HEK293 (cell line): ENCODE data around the gene ROM1.
"Not testable (repeated sequence)": the region's sequence is repeated elsewhere in the genome, so short reads cannot be mapped to it uniquely, and the experiment has no call there.

Experiments used
- CTCF ChIA-PET: fragments of 350-600 bp; formaldehyde crosslinking; extraction: SDS; loops from one replicate; lab custom pipeline; 2021; ENCODE audit warnings: antibody characterized with exemption; lab: Yijun Ruan, JAX
- POLR2A ChIA-PET: fragments of 300-600 bp; formaldehyde crosslinking; extraction: SDS; loops from one replicate; lab custom pipeline; 2020; ENCODE audit warnings: antibody characterized with exemption, inconsistent platforms; lab: Yijun Ruan, JAX
- H3K27ac ChIP-seq: fragments of 200-500 bp; sonication (Bioruptor generic); 2 replicates; pipeline ENCODE4 v1.5.1; 2014; ENCODE audit warnings: low read depth, low read length, control low read depth, inconsistent platforms; ENCODE audit errors: extremely low read depth
- H3K36me3 ChIP-seq, 2 experiments: fragments of 200-500 bp in 1 of 2; sonication (Bioruptor generic) in 1 of 2; 1 replicate in 1 of 2; 2 replicates in 1 of 2; pipeline ENCODE4 v1.5.1; 2014 to 2017; ENCODE audit warnings: inconsistent platforms in 2 of 2, low read length in 2 of 2; ENCODE audit not compliant: control insufficient read depth in 2 of 2, insufficient read depth in 1 of 2
- H3K4me1 ChIP-seq: fragments of 200-500 bp; sonication (Bioruptor generic); 2 replicates; pipeline ENCODE4 v1.5.1; 2014; ENCODE audit warnings: mild to moderate bottlenecking, low read length, inconsistent platforms; ENCODE audit not compliant: control insufficient read depth, insufficient read depth
- H3K4me3 ChIP-seq: 2 replicates; pipeline ENCODE4 v1.5.1; 2011; ENCODE audit warnings: low read depth, mild to moderate bottlenecking, control low read depth, low read length, moderate library complexity
- H3K9me3 ChIP-seq: fragments of 200-500 bp; sonication (Bioruptor generic); 2 replicates; pipeline ENCODE4 v1.5.1; 2014; ENCODE audit warnings: low read depth, low read length, inconsistent platforms; ENCODE audit not compliant: control insufficient read depth, insufficient read depth
- GLI2 ChIP-seq: fragments of 450-650 bp; formaldehyde crosslinking; IDR thresholded peaks from 2 replicates; pipeline ENCODE4; 2017; ENCODE audit warnings: missing biosample characterization, missing genetic modification characterization, low read depth, borderline replicate concordance
- MEIS1 ChIP-seq: sonication (generic); formaldehyde crosslinking; IDR thresholded peaks from 2 replicates; pipeline ENCODE4 v1.8.1; 2022; ENCODE audit warnings: missing genetic modification reagents, mild to moderate bottlenecking, borderline replicate concordance
- YY2 ChIP-seq: fragments of 450-650 bp; formaldehyde crosslinking; IDR thresholded peaks from 2 replicates; pipeline ENCODE4 v1.5.1; 2016; ENCODE audit warnings: missing biosample characterization, missing genetic modification characterization
- ZBTB11 ChIP-seq: fragments of 450-650 bp; formaldehyde crosslinking; conservative IDR thresholded peaks from 2 replicates; pipeline ENCODE4 v1.5.1; 2016; ENCODE audit warnings: low read depth, missing biosample characterization, missing genetic modification characterization
- ZIC2 ChIP-seq: fragments of 450-650 bp; formaldehyde crosslinking; IDR thresholded peaks from 2 replicates; pipeline ENCODE4 v1.5.1; 2016; ENCODE audit warnings: missing biosample characterization, missing genetic modification characterization
- ZNF121 ChIP-seq: fragments of 450-650 bp; formaldehyde crosslinking; IDR thresholded peaks from 2 replicates; pipeline ENCODE4 v1.5.1; 2016; ENCODE audit warnings: missing biosample characterization, missing genetic modification characterization
- ZNF248 ChIP-seq: fragments of 450-650 bp; formaldehyde crosslinking; IDR thresholded peaks from 2 replicates; pipeline ENCODE4 v1.5.1; 2017; ENCODE audit warnings: missing biosample characterization, missing genetic modification characterization
- ZNF311 ChIP-seq: fragments of 450-650 bp; formaldehyde crosslinking; IDR thresholded peaks from 2 replicates; pipeline ENCODE4 v1.5.1; 2017; ENCODE audit warnings: missing biosample characterization, missing genetic modification characterization, borderline replicate concordance
- ZNF335 ChIP-seq: fragments of 450-650 bp; formaldehyde crosslinking; conservative IDR thresholded peaks from 2 replicates; pipeline ENCODE4 v1.5.1; 2016; ENCODE audit warnings: missing biosample characterization, missing genetic modification characterization
- ZNF341 ChIP-seq: fragments of 450-650 bp; formaldehyde crosslinking; IDR thresholded peaks from 2 replicates; pipeline ENCODE4; 2016; ENCODE audit warnings: low read depth, missing biosample characterization, missing genetic modification characterization
- ZNF37A ChIP-seq: fragments of 450-650 bp; IDR thresholded peaks from 2 replicates; pipeline ENCODE4 v1.5.1; 2018; ENCODE audit warnings: missing biosample characterization, missing genetic modification characterization
- ZNF596 ChIP-seq: fragments of 450-650 bp; IDR thresholded peaks from 2 replicates; pipeline ENCODE4 v1.5.0; 2018; ENCODE audit warnings: missing biosample characterization, mild to moderate bottlenecking, missing genetic modification characterization, moderate library complexity
- ZNF626 ChIP-seq: fragments of 450-650 bp; sonication (Bioruptor Pico); formaldehyde crosslinking; IDR thresholded peaks from 2 replicates; pipeline ENCODE4 v1.5.1; 2018; ENCODE audit warnings: missing biosample characterization, missing genetic modification characterization, inconsistent platforms
- ZNF768 ChIP-seq: fragments of 450-650 bp; formaldehyde crosslinking; IDR thresholded peaks from 2 replicates; pipeline ENCODE4 v1.5.1; 2018; ENCODE audit warnings: missing biosample characterization, mild to moderate bottlenecking, missing genetic modification characterization

The ROM1 gene

GRCh38 chr11:62579252-62579651 lies 33.8 kb upstream of the ROM1 start:
- H3K36me3 ChIP-seq: peaks cover 0 to 83% of the 10 kb centered on the region in 2 experiments; a peak in 2 of 3 replicates
- ChIA-PET CTCF (interaction anchor here (0.7 to 1.1 kb wide), 2 partner anchors 10 to 18 kb away, joined by 4 read pairs; no protein-coding TSS in a partner anchor), POLR2A (interaction anchor here (0.8 to 3.2 kb wide), 3 partner anchors 12 to 86 kb away, joined by 3 to 8 read pairs (median 3); partner anchors contain the start of genes C11orf98, CSKMT, MTA2 and TUT1)

GRCh38 chr11:62580959-62581715 lies 31.9 kb upstream of the ROM1 start:
- peaks cover 4 to 75% of the 10 kb centered on the region in 2 experiments; a peak in 2 of 3 replicates for H3K36me3 ChIP-seq
- no peaks in the 10 kb centered on the region for H3K9me3 ChIP-seq
- H3K27ac ChIP-seq: no peak overlapping the region
- no peak overlapping the region for H3K4me3 ChIP-seq
- TF ChIP-seq ZNF341 (tag by site-specific recombination) (peak; percentile 65), ZNF768 (no peak)
- no peaks in the 10 kb centered on the region for H3K4me1 ChIP-seq
- POLR2A ChIA-PET: interaction anchor here (2.0 to 2.5 kb wide), 2 partner anchors 7 to 10 kb away, joined by 10 to 13 read pairs; partner anchors contain the start of genes EEF1G and TUT1
- CTCF ChIA-PET: interaction anchor here (1.4 kb wide), 1 partner anchor 30 kb away, joined by 5 read pairs; no protein-coding TSS in a partner anchor

More at GRCh38 chr11:62579252-62579651, 33.8 kb upstream of the ROM1 start:
- H3K27ac ChIP-seq: no peak overlapping the region
- TF ChIP-seq ZNF311 (tag by site-specific recombination): no peak
- TF ChIP-seq MEIS1 (CRISPR knock-in tag): no peak
- TF ChIP-seq YY2 (tag by site-specific recombination): no peak
- no peak for TF ChIP-seq ZNF626
- no peak for TF ChIP-seq ZNF596 (tag by site-specific recombination)
- TF ChIP-seq ZNF248 (tag by site-specific recombination): no peak
- TF ChIP-seq ZNF335: no peak
- TF ChIP-seq ZBTB11 (tag by site-specific recombination): no peak
- no peak for TF ChIP-seq ZNF37A (tag by site-specific recombination)
- no peak for TF ChIP-seq GLI2
- no peak for TF ChIP-seq ZIC2 (tag by site-specific recombination)
- no peaks in the 10 kb centered on the region for H3K9me3 ChIP-seq
- H3K4me3 ChIP-seq: no peak overlapping the region
- H3K4me1 ChIP-seq: no peaks in the 10 kb centered on the region

GRCh38 chr11:62581735-62582134 lies 31.3 kb upstream of the ROM1 start:
- H3K4me3 ChIP-seq, H3K4me1 ChIP-seq, H3K9me3 ChIP-seq, H3K27ac ChIP-seq: not testable (repeated sequence)
- H3K36me3 ChIP-seq: peaks cover 7 to 74% of the 10 kb centered on the region in 2 experiments; a peak in 2 of 3 replicates
- TF ChIP-seq ZNF121 (tag by site-specific recombination): peak; percentile 69; the same call in 1 of the 2 replicates
- CTCF ChIA-PET: interaction anchor here (1.4 kb wide), 1 partner anchor 30 kb away, joined by 5 read pairs; no protein-coding TSS in a partner anchor
- POLR2A ChIA-PET: interaction anchor here (2.0 to 2.5 kb wide), 2 partner anchors 8 to 10 kb away, joined by 10 to 13 read pairs; partner anchors contain the start of genes EEF1G and TUT1

GRCh38 chr11:62585356-62585755 lies 27.7 kb upstream of the ROM1 start:
- peaks cover 14 to 61% of the 10 kb centered on the region in 2 experiments; a peak in 2 of 3 replicates for H3K36me3 ChIP-seq
- not testable (repeated sequence) for H3K9me3 ChIP-seq, H3K4me1 ChIP-seq, H3K27ac ChIP-seq, H3K4me3 ChIP-seq
- ChIA-PET CTCF (interaction anchor here (0.6 to 1.4 kb wide), 3 partner anchors 25 to 276 kb away, joined by 3 to 4 read pairs (median 4); no protein-coding TSS in a partner anchor), POLR2A (interaction anchor here (1.0 to 2.4 kb wide), 2 partner anchors 11 to 182 kb away, joined by 3 to 11 read pairs; partner anchors contain the start of gene EEF1G)
